ENCODE data around the gene CCDC149.

The CCDC149 gene

DNA sequence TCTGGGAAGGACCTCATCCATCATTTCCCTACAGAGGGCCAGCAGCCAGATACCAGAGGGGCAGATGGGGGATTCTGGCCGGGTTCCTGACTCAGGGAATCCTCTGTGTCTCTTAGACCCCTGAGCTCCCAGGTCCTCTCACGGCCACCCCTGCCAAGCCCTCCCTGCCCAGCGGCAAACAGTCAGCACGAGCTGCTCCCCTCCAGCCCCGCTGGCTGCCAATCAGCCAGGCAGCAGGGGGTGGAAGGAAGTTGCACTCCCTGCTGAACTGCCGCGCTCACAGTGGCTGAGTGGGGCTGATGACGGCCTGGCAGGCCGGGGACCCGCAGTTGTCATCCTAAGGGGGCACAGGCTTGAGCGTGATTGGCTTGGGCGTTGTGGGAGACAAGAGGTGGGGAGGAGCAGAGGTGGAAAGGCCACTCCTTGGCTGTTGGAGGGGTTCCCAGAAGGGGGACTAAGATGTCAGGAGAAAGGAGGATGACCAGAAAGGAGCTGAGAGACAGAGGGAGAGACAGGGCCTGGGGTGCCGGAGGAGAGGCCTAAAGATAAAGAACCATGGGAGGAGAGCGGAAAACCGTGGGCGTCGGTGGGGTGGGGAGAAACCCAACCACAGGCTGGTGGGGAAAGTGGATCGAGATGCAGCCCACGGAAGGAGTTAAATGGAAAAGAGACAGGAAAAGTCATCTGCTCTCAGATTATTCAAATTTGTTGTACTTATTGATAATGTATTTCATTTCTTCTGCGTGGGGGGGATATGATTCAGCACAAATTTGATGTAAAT lies 4.4 kb upstream of the CCDC149 start:
- no peak overlapping the region for H3K27ac ChIP-seq (ENCODE audit: low read length)
- H4K20me1 ChIP-seq (ENCODE audit: insufficient read depth, low read length), result no peaks in the 10 kb centered on the region
- no peaks in the 10 kb centered on the region for H3K9me3 ChIP-seq (replicated peaks; ENCODE audit: insufficient read depth, low read length)
- no peaks in the 10 kb centered on the region for H3K27me3 ChIP-seq (replicated peaks; ENCODE audit: insufficient read depth, low read length)
- no peaks in the 10 kb centered on the region; the same call in 1 of the 2 replicates for H3K4me1 ChIP-seq (ENCODE audit: low read length)
- no peak for DNase-seq
- no peaks in the 10 kb centered on the region for H3K79me2 ChIP-seq (ENCODE audit: low read length)
- no peaks in the 10 kb centered on the region for H3K36me3 ChIP-seq (replicated peaks; ENCODE audit: insufficient read depth, low read length)
- H3K4me2 ChIP-seq (ENCODE audit: low read depth, low read length), result no peak overlapping the region
- TF ChIP-seq CTCF (IDR thresholded peaks at IDR 0.05; ENCODE audit: low read length), result no peak
- TF ChIP-seq EZH2 (optimal IDR thresholded peaks at IDR 0.05; ENCODE audit: low read depth, low read length), result no peak
- TF ChIP-seq EZH2phosphoT487 (IDR thresholded peaks at IDR 0.05; ENCODE audit: low read length), result no peak
- H3K9me2 ChIP-seq (replicated peaks; ENCODE audit: insufficient read depth, low read length), result no peaks in the 10 kb centered on the region
- H2AFZ ChIP-seq (ENCODE audit: low read length), result no peak overlapping the region
- H3K9ac ChIP-seq (ENCODE audit: low read length), result no peak overlapping the region
- H3F3A ChIP-seq (ENCODE audit: insufficient read depth, low read length), result no peaks in the 10 kb centered on the region
- H3K4me3 ChIP-seq (ENCODE audit: low read length), result no peak overlapping the region

DNA sequence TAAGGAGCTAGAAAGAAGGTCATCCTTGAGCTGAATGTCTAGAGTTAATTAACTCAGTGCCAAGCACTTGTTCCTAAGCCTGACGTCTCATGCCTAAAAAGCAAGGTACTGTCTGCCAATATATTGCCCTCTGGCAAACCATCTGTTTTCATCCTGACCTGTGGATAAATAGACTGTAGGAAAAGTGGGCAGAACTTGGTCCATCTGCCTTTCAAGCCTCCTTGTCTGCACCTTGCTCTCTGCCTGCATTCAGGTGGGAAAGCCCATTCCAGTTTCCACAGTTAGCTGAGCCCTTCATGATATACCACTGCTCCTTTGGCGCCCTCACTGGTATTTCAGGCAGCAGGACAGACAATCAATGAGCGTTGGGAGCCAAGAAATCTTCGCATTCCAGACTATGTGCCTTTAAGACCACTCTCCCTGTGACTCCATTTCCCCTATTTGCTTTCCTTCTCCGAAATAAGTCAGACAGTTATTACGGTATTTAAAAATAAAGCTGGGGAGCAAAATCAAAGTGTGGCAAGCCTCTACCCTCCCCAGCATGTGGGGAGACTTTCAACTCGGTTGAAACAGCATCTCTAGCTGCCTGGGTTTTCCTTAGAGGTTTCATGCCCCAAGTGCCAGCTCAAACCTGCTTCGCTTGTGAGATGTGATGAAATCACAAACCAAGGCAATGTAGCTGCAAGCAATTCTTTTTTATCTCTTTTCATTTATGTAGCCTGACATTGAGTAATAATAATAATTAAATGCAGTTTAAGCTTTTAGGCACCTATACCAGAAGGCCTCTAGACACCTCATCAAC lies 2.5 kb upstream of the CCDC149 start:
- no peak overlapping the region for H2AFZ ChIP-seq (ENCODE audit: low read length)
- no peak overlapping the region for H3K27ac ChIP-seq (ENCODE audit: low read length)
- no peaks in the 10 kb centered on the region for H3F3A ChIP-seq (ENCODE audit: insufficient read depth, low read length)
- no peak overlapping the region for H3K4me2 ChIP-seq (ENCODE audit: low read depth, low read length)
- H4K20me1 ChIP-seq (ENCODE audit: insufficient read depth, low read length), result no peaks in the 10 kb centered on the region
- no peak overlapping the region for H3K4me3 ChIP-seq (ENCODE audit: low read length)
- no peaks in the 10 kb centered on the region for H3K36me3 ChIP-seq (replicated peaks; ENCODE audit: insufficient read depth, low read length)
- DNase-seq, result no peak
- H3K9me2 ChIP-seq (replicated peaks; ENCODE audit: insufficient read depth, low read length), result no peaks in the 10 kb centered on the region
- H3K4me1 ChIP-seq (ENCODE audit: low read length), result no peaks in the 10 kb centered on the region; the same call in 1 of the 2 replicates
- H3K27me3 ChIP-seq (replicated peaks; ENCODE audit: insufficient read depth, low read length), result no peaks in the 10 kb centered on the region
- TF ChIP-seq EZH2 (optimal IDR thresholded peaks at IDR 0.05; ENCODE audit: low read depth, low read length), result no peak
- no peak; the same call in 1 of the 2 replicates for TF ChIP-seq CTCF (IDR thresholded peaks at IDR 0.05; ENCODE audit: low read length)
- no peak for TF ChIP-seq EZH2phosphoT487 (IDR thresholded peaks at IDR 0.05; ENCODE audit: low read length)
- H3K9ac ChIP-seq (ENCODE audit: low read length), result no peak overlapping the region
- H3K9me3 ChIP-seq (replicated peaks; ENCODE audit: insufficient read depth, low read length), result no peaks in the 10 kb centered on the region
- no peaks in the 10 kb centered on the region for H3K79me2 ChIP-seq (ENCODE audit: low read length)

GRCh38 chr4:24914460-24914859 lies 1.6 kb upstream of the CCDC149 start:
- no peaks in the 10 kb centered on the region for H3K9me2 ChIP-seq (replicated peaks; ENCODE audit: insufficient read depth, low read length)
- H3K4me2 ChIP-seq (ENCODE audit: low read depth, low read length), result no peak overlapping the region
- no peak overlapping the region for H3K9ac ChIP-seq (ENCODE audit: low read length)
- no peaks in the 10 kb centered on the region for H3K9me3 ChIP-seq (replicated peaks; ENCODE audit: insufficient read depth, low read length)
- H2AFZ ChIP-seq (ENCODE audit: low read length), result no peak overlapping the region
- H3F3A ChIP-seq (ENCODE audit: insufficient read depth, low read length), result no peaks in the 10 kb centered on the region
- no peak overlapping the region for H3K27ac ChIP-seq (ENCODE audit: low read length)
- no peaks in the 10 kb centered on the region for H3K36me3 ChIP-seq (replicated peaks; ENCODE audit: insufficient read depth, low read length)
- TF ChIP-seq EZH2 (optimal IDR thresholded peaks at IDR 0.05; ENCODE audit: low read depth, low read length), result no peak
- no peak for TF ChIP-seq EZH2phosphoT487 (IDR thresholded peaks at IDR 0.05; ENCODE audit: low read length)
- TF ChIP-seq CTCF (IDR thresholded peaks at IDR 0.05; ENCODE audit: low read length), result no peak
- H3K79me2 ChIP-seq (ENCODE audit: low read length), result no peaks in the 10 kb centered on the region
- no peak for DNase-seq
- H3K4me3 ChIP-seq (ENCODE audit: low read length), result no peak overlapping the region
- H4K20me1 ChIP-seq (ENCODE audit: insufficient read depth, low read length), result no peaks in the 10 kb centered on the region
- H3K4me1 ChIP-seq (ENCODE audit: low read length), result no peaks in the 10 kb centered on the region; the same call in 1 of the 2 replicates
- no peaks in the 10 kb centered on the region for H3K27me3 ChIP-seq (replicated peaks; ENCODE audit: insufficient read depth, low read length)
